Measurements from ENCODE around the gene C6orf141.

Gene C6orf141

DNA sequence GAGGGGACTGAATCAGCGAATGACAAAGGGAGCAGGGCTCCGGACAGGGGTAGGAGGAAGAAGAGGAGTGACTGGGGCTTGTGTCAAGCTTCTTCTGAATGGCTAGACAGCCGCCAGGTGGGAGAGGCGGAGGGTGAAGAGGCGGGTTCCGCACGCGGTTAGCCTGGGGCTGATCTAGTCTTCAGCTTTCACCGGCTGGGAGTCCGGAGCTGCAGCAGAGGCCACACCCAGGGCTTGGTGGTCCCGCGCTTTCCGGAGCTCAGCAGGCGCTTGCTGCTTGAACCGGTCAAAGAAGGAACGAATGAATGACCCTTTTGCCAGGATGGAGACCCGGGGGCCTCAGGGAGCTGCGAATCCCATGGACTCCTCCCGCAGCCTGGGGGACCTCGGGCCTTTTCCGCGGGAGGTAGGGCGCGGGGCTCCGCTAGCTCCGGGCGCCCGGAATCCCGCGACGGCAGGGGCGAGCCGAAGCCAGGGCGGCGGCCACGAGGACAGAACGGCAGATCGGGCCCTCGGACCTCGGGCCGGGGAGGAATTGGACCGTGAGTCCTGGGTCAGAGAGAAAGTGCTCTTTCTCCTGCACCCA is at the start of gene C6orf141:
C6orf141 (plus strand) TSS at position 177 of the 586 bp plus-strand sequence; CDS start at position 302, 125 bp downstream.
- peak in 2 of 3 experiments; percentile 78 to 83 for DNase-seq

DNA sequence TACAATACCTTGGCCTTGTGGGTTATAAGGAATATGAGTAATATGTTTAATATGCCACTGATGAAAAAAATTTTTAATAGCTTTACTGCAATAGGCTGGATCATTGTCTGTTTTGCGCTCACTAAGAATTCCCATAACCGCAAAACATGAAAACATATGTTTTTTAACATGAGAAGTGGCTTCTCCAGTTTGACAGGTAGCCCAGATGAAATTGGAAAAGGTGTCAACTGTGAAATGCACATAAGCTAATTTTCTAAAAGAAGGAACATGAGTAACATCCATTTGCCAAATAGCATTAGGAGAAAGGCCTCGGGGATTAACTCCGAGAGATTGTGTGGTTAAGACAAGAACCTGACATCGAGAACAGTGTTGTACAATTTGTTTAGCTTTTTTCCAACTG is 45.8 kb upstream of the C6orf141 start:
- DNase-seq = no peak

DNA sequence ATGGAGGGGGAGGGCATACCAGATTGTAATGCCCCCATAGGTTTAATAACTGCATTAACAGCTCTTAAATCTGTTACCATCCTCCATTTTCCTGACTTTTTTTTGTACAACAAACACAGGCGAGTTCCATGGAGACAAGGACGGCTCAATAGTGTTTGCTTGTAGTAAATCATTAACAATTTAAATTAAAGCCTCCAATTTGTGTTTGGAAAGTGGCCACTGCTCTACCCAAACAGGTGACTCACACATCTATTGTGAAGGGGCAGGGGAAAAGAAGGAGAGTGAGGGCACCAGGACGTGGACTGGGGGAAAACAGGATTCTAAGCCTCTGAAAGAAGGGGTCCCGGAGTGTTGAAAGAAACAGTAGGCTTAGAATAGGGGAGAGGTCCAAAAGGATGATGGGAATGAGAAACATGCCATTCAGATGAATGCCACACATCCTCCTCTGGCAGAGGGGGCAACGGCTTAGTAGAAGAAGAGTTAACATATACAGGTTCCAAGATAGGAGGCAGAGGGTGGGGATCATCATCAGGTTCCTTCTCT is 43.8 kb upstream of the C6orf141 start:
- DNase-seq = no peak

DNA sequence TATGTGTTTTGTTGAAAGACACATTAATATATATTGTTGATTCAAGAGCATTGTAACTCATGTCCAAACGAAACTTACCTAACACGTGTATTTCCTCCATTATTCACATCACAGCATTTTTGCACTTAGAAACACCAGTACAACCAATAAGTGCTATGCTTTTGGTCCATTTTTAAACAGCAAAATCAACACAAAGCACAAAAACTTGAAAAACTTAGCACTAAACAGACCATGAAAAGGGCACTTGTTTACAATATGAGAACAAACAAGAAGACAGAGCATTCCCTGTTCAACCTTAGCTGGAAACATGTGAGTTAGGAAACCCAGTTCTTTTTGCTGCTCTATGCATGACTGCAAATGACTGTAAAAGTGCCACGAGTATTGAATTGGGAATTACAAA is 41.1 kb upstream of the C6orf141 start:
- no peak for DNase-seq

DNA sequence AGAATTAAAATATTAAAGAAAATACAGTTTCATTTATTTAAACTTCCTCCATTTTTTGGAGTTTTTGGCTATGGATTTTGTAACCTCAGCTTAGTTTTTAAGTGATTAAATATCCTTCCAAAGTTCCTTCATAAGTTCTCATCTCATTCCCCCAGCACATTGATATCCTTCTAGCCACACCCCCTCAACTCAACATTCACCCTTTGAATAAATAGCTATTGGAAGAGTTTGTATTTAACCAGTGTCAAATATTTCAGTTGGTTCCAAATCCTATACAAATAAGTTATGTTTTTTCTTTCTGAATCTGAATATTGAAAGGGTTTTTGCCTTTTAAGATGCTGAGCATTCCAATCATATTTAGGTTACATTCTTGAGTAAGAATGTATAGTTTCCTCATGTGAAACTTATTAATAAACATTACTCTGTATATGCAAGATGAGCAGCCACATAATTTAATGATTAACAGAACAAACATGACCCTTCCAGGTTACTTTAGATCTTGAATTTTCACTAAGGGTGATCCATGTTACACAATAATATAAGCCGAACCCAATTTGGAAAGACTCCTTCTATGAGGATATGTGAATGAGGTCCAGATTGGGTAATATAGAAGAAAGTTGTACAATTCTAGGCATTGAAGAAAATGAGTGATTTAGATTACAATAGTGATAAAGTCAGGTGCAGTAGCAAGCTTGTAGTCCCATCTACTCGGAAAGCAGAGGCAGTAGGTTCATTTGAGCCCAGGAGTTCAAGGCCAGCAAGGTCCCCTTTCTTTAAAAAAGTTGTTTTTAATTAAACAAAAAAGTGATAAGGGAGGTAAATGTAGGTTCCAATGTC is 37.1 kb upstream of the C6orf141 start:
- DNase-seq = no peak

DNA sequence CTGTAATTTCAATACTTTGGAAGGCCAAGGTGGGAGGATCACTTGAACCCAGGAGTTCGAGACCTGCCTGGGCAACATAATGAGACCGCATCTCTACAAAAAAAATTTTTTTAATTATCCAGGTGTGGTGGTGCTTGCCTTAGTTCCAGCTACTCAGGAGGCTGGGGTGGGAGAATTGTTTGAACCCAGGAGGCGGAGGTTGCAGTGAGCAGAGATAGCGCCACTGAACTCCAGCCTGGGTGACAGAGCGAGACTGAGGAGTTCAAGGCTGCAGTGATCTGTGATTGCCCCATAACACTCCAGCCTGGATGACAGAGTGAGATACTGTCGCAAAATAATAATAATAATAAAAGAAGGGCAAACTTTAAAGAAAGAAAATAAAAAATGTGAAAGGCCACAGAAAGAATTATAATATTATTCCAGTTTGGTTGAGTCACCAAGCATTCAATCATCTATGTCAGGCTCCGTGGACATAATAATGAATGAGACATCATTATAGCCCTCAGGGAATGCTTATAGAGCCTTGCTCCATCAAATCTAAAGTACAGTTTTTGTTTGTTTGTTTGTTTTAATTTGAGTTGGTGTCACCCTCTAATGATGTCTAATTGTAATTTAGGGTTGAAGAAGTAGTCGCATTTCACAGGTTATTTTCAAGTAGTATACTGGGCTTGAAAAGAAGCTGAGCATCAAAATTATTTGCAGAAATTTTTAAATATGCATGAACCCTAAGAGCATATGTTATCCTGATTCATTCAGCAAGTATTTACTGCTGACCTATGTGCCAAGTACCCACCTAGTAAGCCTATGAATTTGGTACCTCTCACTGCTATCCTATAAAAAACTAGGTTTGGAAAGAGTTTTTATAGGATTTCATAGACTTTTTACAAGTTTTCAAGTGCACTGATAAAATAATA is 35.6 kb upstream of the C6orf141 start:
- no peak for DNase-seq

DNA sequence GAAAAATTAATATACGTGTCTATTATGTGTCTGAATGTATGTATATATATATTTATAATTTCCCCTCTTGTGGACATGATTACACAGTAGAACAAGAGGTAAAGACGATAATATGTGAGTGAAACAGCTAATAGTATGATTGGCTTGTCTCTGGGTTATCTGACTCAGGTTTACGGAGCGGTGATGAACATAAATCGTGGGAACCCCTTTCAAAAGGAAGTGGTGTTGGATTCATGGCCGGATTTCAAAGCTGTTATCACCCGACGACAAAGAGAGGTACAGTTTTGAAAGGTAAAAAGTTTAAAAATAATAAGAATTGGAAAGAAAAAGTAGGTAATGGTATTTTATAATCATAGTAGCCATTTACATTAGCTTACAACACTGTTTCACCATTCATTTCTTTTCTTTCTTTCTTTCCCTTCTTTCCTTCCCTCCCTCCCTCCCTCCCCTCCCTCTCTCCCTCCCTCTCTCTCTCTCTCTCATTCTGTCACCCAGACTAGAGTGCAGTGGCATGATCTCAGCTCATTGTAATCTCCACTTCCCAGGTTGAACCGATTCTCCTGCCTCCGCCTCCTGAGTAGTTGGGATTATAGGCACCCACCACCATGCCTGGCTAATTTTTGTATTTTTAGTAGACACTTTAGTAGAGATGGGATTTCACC is 34.9 kb upstream of the C6orf141 start:
- DNase-seq = no peak

DNA sequence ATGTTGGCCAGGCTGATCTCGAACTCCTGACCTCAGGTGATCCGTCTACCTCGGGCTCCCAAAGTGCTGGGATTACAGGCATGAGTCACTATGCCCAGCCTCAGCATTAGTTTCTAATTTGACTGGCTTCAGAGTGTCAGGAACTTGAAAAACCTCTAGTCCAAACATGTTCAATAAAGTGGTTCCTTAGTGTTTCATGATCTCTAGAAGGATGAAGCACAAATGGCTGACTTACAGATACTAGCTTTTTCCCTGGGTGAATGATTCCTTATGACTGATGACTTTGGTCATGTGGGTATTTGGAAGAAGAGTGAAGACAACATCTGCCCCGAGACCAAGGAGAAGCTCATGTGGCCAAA is 34.3 kb upstream of the C6orf141 start:
- DNase-seq = no peak

DNA sequence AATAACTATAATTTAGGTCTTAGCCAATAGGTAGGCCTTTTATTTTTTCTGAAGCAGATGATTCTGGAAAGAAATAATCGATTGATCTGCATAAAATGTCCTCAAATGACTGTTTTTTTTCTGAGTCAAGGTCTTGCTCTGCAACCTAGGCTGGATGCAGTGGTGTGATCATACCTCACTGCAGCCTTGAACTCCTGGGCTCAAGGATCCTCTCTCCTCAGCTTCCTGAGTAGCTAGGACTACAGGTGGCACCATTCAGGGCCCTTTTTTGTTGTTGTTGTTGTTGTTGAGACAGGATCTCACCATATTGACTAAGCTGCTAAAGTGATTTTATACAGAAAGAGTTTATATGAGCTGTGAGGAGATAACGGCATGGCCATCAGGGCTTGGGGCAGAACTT is 32.5 kb upstream of the C6orf141 start:
- no peak for DNase-seq

DNA sequence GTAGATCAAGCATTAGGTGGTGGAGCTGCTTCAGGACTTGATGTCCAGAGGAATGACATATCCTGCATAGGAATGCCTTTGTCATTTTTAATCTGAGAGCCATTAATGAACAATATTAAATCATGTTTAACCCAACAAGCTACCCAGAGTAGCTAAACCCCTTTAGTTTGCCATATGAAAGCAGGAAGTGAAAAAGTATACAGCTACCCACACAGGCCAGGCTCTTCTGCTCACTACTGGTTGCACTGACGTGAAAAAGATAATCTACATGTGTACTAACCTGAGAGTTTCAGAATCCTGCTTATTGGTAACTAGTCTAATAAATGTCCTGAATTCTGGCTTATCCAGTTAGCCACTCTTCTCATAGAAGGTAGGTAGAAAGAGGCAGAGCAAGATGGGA is 30.8 kb upstream of the C6orf141 start:
- no peak for DNase-seq

DNA sequence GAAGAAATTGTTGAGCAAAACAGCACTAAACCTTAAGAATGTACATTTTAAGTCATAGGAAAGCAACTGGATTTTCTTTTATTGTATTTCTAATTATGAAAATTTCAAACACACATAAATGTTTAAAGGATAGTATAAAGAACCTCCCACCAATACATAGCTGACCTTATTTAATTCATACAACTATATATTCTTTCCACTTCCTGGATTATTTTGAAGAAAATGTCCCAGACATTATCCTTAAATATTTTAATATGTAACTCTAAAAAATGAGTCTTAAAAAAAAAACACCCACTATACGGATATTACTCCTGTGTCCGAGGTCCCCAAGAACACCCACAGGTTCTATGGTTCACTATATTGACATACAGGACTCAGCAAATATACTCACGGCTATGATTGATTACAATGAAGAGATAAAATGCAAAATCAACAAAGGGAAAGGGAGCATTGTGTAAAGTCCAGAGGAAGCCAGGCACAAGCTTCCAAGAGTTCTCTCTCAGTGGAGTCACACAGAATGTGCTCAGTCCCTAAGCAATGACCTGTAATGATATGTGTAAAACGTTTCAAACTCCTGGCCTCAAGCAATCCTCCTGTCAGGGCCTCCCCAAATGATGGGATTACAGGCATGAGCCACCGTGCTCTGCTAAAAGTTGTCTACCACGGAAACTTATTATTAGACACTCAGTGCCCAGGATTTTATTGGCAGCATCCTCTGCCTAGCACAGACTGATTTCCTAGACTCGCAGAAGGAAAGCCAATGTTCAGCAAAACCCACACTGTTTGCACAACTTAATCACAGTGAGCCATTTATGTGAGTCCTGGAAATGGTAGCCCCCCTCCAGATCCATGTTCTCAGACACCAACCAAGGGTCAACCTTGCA is 27.5 kb upstream of the C6orf141 start:
- peak in 2 of 3 experiments; percentile 16 to 55 for DNase-seq

DNA sequence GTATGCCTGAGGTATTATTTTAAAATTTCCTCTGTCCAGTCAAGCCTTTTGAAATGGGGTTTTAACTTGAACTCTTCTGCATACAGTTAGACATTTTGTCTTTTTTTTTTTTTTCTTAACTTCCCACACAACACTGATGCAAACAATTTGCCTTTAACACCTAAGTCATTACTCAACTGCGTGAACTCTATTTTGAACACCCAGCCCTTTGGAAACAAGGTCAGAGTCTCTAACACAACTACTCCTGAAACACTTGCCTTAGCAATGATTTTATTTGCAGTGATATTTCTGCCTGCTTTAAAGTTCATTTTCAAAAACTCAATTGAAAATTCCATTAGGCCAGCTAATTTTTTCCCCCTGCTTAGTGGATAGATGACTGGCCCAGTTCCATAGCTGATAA is 26.6 kb upstream of the C6orf141 start:
- DNase-seq = no peak

DNA sequence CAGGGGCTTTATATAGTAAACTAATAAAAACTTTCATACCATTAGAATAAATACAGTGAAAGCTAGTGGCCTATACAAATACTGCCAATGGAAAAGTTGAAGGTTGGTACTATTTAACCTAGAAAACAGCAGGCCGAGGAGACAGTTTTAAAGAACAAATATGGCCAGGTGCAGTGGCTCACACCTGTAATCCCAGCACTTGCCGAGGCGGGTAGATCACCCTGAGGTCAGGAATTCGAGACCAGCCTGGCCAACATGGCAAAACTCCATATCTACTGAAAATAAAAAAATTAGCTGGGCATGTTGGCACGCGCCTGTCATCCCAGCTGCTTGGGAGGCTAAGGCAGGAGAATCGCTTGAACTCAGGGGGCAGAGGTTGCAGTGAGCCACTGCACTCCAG is 25.9 kb upstream of the C6orf141 start:
- no peak for DNase-seq

DNA sequence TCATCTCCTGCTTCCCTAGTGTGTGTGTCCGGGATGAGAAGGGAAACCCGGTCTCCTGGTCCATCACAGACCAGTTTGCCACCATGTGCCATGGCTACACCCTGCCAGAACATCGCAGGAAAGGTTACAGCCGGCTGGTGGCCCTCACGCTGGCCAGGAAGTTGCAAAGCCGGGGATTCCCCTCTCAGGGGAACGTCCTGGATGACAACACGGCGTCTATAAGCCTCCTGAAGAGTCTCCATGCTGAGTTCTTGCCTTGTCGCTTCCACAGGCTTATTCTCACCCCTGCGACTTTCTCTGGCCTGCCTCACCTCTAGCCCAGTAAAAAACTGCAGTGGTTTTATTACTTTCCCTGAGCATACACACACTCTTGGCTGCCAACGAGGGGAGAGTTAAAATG is 23.9 kb upstream of the C6orf141 start:
- DNase-seq = no peak

DNA sequence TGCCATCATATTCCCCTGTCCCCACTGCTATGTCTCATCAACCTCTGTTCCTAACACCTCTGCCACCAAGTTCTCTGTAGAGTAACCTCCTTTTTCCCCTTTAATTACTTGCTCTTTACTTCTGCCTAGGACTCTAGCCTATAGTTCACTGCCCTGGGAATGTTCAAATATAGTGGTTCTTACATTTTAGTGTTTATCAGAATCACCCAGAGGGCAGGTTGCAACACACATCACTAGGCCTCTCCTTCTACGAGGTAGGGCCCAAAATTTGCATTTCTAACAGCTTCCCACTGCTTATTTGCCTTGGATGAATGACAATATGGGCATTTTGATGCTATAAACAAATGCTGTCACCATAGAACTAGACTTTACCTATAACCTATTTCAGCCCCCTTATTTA is 23.1 kb upstream of the C6orf141 start:
- no peak for DNase-seq

DNA sequence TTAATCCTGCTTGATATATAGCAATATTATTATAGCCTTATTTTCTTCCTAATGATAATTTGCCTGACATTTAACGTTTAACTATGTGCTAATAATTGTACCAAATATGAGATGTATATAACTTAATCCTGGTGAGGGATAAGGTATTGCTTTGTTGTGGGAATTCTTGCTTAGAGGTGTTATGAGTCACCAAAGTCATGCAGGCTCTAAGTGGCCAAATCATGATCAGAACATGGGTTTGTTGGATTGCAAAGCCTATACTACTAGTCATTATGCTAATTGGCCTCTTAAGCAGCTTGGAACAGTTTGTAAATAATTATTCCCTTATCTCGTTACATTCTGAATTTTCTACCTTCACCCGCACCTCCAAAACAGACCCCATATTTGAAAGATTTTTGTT is 21.9 kb upstream of the C6orf141 start:
- DNase-seq = peak in 2 of 3 experiments; percentile 35 to 79

DNA sequence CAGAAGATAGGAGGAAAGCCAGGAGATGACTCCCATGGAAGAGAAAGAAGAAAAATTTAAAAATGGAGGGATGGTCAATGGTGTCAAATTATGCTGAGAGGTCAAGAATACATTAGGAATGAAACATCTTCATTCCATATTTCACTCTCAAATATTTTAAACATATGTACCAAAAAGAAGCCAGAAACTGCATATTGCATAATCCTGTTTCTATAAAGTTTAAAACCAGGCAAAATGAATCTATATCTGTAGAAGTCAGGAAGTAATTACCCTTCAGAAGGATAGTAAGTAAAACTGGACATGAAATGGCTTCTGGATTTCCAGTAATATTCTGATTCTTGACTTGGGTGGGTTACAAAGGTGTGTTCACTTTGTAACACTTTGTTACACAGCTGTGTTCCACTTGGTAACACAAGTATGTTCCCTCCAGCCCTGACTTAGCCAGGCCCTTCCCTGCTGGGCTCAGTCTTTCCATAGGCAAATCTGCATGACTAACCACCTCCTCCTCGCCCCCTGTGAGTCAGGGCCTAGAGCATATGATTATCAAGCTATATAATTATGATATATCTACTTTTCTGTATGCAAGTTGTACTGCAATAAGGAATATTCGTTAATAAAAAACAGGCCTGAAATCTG is 20.2 kb upstream of the C6orf141 start:
- DNase-seq = peak in 1 of 3 experiments; percentile 6

DNA sequence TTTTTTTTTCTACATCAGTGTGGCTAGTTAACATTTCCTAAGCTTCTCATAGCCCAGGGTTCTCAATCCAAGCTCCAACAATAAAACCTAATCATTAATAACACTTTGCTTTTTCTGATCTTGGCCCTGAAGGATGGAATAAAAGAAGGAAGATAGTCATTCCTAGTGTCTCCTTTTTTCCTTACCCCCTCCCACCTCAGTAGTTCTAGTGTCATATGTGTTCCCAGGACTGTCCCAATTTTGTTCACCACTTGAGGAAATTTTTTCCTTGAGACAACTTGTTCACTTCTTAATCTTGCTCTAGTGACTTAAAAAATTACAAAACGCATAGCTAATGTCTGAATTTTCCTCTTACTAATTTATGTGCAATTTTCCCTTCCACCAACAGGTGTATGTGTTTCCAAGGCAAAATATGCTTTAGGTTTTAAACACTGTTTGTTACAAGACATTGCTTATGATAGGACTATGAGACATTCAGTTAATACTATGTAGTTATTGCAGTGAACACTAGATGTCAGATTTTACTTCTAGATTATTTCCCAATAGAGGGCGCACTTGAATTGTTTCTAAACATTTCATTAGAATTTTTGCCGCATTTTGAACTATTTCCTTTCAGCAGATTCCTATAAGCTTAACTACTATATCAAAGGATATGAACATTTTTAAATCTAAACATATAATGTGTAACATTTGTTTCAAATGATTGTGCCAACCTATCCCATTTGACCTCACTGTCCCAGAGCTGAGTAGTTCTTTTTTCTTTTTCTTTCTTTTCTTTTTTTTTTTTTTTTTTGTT is 18.5 kb upstream of the C6orf141 start:
- DNase-seq = peak; percentile 20 to 71 (median 55)

DNA sequence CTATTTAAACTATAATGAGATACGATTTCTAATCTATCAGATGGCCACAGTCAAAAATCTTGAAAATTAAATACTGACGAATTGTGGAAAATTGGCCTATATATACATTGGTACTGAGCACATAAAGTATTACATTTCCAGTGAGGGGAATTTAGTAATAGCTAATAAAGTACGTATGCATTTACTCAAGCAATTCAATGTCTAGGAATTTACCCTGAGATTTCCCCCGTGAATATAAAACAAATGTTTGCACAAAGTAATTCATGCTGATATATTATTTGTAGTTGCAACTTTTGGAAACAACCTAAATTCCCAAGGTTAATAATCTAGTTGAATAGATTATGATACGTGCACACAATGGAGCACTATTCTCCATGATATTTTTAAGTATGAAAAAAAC is 14.7 kb upstream of the C6orf141 start:
- no peak for DNase-seq

DNA sequence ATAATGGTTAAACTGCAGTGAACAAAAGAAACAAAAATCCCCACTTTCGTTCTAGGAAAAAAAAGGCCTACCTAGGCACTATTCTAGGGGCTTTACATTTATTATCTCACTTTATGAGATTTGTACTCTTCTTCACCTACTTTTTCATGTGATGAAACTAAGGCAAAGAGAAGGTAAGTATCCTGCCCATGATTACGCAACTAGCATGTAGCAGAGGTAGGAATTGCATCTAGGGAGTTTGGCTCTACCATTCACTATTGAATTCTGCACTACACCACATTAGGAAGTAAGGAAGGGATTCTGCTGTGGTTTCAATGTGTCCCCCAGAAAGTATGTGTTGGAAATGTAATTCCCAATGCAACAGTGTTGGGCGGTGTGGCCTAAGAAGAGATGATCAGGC is 11.4 kb upstream of the C6orf141 start:
- no peak for DNase-seq
